ENCODE measurements around the gene RAB20.

Gene RAB20

DNA sequence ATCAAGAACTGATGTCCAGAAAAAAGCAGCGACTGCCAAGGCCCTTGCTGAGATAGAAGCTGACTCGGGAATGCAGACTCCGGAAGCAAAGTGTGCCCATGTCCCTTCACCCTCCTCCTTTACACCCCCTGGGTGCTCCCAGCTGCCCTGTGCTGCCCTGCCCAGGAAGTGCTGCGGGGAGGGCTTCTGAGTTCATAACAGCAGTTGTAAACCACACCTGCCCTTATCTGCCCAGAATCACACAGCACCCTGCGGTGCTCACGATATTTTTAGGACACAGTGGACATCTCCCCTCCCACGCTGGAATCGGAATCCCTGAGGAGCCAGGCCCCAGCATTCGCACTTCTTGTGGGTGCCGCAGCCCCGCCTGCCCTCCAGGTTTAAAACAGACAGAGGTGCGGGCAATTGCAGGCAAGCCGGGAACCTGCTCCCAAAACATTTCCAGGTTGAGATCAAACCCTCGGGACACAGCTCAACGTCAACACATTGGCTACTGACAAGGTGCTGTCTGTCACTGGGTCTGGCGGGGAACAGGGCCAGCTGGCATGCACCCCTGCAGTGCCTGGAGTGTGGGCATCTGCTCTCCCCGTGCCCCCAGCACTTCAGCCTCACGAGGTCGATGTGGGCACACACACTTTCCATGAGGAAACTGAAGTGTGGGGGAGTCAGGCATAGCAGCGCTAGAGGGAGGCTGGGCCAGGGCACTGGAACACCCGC lies 36.8 kb downstream of the RAB20 start:
- H3K4me3 ChIP-seq (ENCODE audit: low read depth, low read length), result no peak overlapping the region
- DNase-seq (ENCODE audit: low read depth), result no peak
- TF ChIP-seq, protein P1, sequence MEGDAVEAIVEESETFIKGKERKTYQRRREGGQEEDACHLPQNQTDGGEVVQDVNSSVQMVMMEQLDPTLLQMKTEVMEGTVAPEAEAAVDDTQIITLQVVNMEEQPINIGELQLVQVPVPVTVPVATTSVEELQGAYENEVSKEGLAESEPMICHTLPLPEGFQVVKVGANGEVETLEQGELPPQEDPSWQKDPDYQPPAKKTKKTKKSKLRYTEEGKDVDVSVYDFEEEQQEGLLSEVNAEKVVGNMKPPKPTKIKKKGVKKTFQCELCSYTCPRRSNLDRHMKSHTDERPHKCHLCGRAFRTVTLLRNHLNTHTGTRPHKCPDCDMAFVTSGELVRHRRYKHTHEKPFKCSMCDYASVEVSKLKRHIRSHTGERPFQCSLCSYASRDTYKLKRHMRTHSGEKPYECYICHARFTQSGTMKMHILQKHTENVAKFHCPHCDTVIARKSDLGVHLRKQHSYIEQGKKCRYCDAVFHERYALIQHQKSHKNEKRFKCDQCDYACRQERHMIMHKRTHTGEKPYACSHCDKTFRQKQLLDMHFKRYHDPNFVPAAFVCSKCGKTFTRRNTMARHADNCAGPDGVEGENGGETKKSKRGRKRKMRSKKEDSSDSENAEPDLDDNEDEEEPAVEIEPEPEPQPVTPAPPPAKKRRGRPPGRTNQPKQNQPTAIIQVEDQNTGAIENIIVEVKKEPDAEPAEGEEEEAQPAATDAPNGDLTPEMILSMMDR (IDR thresholded peaks at IDR 0.05; ENCODE audit: low read depth, low read length, missing control alignments), result no peak

DNA sequence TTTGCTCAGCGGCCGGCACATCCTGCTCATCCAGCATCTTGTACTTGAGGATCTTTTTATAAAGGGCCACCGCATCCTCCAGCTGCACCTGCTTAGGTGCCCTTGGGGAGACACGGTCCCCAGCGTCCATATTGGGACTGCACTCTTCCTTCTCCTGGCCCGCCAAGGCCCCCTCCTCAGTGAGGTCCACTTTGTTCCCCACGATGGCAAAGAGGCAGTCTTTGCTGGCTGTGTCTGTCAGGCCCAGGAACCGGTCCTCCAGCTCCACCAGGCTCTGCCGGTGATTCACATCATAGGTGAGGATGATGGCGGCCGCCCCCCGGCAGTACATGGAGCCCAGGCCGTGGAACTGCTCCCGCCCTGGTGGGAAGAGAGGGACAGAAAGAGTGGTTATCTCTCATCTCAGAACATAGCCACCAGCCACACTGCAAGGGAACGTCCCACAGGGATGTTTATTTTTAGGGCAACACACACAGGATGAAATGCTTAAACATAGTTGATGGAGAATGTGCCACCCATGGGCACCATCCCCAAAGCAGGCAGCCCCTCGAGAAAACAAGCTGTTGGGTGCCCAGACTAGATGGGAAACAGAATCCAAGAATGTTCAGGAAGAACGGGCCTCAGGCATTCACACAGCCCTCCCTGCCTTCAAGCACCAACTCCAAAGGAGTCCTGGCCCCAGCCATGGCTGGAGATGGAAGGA lies 37.5 kb downstream of the RAB20 start:
- no peak for DNase-seq (ENCODE audit: low read depth)
- no peak overlapping the region for H3K4me3 ChIP-seq (ENCODE audit: low read depth, low read length)
- TF ChIP-seq, protein P1 (IDR thresholded peaks at IDR 0.05; ENCODE audit: low read depth, low read length, missing control alignments), result no peak

DNA sequence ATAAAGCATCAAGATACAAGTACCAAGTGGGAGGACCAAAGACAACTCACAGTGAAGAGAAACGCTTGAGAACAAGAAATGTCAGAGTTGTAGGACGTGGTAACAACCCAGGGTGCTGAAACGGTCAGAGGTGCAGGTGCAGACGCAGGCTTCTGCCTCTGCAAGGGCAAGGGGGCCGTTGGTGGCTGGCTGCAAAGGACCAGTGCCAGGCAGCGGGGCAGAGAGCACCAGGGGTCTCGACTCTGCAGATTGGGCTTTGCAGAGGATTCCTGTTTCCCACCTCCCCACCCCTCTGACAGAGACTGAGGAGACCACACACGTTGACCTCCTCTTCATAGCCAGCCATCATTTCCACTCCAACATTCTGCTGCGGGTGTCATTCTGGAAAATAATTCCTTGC lies 38.3 kb downstream of the RAB20 start:
- TF ChIP-seq, protein P1 (IDR thresholded peaks at IDR 0.05; ENCODE audit: low read depth, low read length, missing control alignments), result no peak
- no peak for DNase-seq (ENCODE audit: low read depth)
- H3K4me3 ChIP-seq (ENCODE audit: low read depth, low read length), result no peak overlapping the region

DNA sequence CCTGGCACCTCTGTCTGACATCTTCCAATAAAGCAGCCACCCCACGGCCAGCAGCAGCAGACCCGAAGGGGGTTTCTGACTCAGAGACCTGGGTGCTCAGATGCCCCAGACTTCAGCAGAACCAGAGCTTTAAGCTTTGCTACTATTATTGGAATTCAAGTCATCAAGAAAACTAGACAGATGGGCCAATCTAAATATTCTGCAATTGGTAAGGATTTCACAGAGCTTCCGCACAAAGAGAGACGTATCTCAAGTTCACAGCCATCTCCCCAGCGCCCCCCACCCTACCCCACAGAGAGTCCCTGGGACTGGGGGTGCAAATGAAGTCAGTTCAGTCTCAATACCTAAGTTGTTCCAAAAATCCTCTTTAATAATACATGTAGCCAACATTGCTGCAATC lies 38.8 kb downstream of the RAB20 start:
- no peak for DNase-seq (ENCODE audit: low read depth)
- TF ChIP-seq, protein P1 (IDR thresholded peaks at IDR 0.05; ENCODE audit: low read depth, low read length, missing control alignments), result no peak
- no peak overlapping the region for H3K4me3 ChIP-seq (ENCODE audit: low read depth, low read length)

DNA sequence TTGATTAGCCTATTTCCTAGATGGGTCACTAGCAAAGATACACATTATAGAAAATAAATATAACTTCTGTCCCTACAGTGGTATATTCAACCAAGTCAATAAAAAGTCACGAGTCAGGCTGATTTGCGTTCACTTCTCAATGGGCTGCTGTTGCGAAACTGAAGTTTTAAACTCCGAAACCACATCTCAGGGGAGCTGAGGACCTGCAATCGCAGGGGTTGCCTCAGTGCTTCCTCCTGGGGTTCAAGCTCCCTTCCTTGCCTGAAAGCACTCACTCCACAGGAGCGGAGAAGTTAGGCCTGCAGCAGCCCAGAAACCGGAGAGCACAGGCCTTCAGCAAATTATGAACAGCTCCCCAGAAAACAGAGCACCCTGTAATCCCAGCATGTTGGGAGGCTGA lies 39.6 kb downstream of the RAB20 start:
- peak; percentile 10 for DNase-seq (ENCODE audit: low read depth)
- no peak overlapping the region for H3K4me3 ChIP-seq (ENCODE audit: low read depth, low read length)
- TF ChIP-seq, protein P1 (IDR thresholded peaks at IDR 0.05; ENCODE audit: low read depth, low read length, missing control alignments), result no peak

DNA sequence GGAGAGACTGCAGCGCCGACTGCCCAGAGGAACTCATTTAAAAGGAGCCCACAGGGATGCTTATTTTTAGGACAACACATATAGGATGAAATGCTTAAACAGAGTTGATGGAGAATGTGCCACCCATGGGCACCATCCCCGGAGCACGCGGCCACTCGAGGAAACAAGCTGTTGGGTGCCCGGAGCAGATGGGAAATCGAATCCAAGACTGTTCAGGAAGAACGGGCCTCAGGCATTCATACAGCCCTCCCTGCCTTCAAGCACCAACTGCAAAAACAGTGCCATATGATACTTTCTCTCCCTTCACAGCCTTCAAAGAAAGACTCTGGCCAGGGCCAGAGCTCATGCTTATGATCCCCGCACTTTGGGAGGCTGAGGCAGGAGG lies 40.2 kb downstream of the RAB20 start:
- no peak for DNase-seq (ENCODE audit: low read depth)
- TF ChIP-seq, protein P1 (IDR thresholded peaks at IDR 0.05; ENCODE audit: low read depth, low read length, missing control alignments), result no peak
- no peak overlapping the region for H3K4me3 ChIP-seq (ENCODE audit: low read depth, low read length)

All from GM12864 (cell line).